Stimulated activated CD4-positive, alpha-beta T cell treated with anti-CD3 and anti-CD28 coated beads, Interleukin-1b, Interleukin-23, amount 100 ng/mL, for 48 hours (primary cell): Measurements from ENCODE around the gene SIL1.
"Not testable (repeated sequence)": the region's sequence is repeated elsewhere in the genome, so short reads cannot be mapped to it uniquely, and the experiment has no call there.

Experiments used
- DNase-seq: peaks from one replicate; pipeline ENCODE4 v3.0.0-alpha.2; 2020

Gene SIL1

GRCh38 chr5:139062910-139063663, 135.1 kb downstream of the SIL1 start:
- DNase-seq: no peak

- DNase-seq: no peak
Observed at GRCh38 chr5:139061856-139062255, 136.3 kb downstream of the SIL1 start.

DNA sequence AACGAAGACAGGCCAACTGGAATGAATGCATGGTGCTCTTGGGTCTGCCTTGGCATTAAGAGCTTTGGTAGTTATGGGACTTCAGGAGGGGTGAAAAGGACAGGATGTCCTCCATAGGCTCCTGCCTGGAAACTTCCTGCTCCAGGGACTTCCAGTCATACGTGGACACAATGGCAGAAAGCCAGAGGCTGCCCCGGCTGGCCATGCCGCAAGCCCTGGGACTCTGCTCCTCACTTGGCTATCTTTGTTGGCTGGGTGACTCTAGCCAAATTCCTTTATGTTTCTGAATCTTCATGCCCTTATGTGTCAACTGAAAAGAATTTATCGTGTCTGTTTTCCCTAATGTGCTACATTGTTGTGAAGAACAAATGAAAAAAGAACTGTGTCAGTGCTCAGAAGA, 136.9 kb downstream of the SIL1 start:
- DNase-seq: no peak

DNA sequence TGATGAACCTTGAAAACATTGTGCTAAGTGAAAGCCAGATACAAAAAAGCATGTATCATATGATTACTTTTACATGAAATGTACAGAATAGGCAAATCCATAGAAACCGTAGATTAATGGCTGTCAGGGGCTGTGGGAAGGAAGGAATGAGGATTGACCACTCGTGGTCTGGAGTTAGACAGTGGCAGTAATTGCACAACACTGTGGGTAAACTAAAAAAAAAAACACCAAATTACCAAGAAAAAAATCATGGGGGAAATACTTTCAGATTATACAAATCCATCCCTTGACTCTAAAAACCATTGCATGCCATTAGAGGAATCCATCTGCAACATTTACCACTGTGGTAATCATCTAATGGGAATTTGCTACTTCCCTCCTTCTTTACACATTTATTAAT, 140.0 kb downstream of the SIL1 start:
- DNase-seq: no peak

DNA sequence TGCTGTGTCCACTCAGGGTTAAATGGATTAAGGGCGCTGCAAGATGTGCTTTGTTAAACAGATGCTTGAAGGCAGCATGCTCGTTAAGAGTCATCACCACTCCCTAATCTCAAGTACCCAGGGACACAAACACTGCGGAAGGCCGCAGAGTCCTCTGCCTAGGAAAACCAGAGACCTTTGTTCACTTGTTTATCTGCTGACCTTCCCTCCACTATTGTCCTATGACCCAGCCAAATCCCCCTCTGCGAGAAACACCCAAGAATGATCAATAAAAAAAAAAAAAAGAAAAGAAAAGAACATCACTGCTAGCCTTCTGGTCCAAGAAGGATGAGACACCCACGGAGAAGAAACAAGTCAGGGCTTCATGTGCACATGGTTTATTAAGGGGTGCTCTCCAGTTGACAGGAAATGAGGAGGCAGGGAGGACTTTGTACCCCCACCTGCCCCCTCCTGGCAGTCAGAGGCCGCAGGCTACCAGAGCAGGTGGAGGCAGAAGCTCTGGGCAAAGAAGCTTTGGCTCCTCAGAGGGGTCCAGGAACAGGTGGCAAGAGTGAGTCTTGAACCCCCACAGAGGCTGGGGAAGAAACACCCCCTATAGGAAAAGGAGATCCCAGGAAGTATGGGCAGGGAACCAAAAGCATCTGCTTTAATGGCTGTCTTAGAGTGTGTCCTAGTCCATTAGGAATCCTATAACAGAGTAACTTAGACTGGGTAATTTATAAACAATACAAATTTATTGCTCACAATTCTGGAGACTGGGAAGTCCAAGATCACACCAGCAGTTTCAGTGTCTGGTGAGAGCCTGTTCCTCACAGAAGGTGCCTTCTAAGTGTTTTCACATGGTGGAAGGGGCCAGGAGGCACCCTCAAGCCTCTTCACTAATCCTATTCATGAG, 140.9 kb downstream of the SIL1 start:
- DNase-seq: not testable (repeated sequence)

- no peak for DNase-seq
Observed at GRCh38 chr5:139052975-139053374, 145.2 kb downstream of the SIL1 start.

- DNase-seq: no peak
Observed at GRCh38 chr5:139051392-139051791, 146.8 kb downstream of the SIL1 start.

GRCh38 chr5:139050432-139050831, 147.7 kb downstream of the SIL1 start:
- no peak for DNase-seq

DNA sequence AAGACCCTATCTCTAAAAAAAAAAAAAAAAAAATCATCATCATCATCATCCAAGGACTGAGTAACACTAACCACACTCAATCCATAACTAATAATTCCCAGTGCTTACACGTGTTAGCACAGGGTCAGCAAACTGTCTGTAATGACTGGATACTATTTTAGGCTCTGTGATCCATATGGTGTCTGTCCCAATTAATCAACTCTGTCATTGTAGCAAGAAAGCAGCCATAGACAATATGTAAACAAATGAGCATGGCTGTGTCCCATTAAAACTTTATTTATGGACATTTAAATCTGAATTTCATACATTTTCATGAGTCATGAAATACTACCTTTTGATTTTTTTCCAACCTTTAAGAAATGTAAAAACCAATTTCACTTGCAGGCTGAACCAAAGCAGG, 148.4 kb downstream of the SIL1 start:
- DNase-seq: no peak

GRCh38 chr5:139046551-139046950, 151.6 kb downstream of the SIL1 start:
- no peak for DNase-seq

GRCh38 chr5:139043157-139043905, 154.8 kb downstream of the SIL1 start:
- DNase-seq: no peak

DNA sequence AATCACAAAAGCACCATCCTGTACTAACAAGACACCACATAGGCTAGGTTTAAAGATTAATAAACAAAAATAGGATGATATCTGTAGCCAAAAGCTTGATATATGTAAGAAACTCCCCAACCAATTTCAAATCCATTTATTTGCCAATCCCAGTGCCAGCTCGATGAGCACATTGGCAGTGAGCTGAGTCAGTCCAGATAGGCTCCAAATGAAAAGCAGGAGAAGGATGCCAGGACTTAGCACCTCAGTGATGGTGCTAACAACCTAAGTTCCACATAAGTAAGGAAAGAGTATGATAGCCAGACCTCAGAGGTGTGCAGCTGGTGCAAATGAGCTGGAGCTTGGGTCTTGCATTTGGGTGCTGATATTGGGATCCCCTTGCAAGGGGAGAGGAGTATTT, 158.1 kb downstream of the SIL1 start:
- DNase-seq: no peak

DNA sequence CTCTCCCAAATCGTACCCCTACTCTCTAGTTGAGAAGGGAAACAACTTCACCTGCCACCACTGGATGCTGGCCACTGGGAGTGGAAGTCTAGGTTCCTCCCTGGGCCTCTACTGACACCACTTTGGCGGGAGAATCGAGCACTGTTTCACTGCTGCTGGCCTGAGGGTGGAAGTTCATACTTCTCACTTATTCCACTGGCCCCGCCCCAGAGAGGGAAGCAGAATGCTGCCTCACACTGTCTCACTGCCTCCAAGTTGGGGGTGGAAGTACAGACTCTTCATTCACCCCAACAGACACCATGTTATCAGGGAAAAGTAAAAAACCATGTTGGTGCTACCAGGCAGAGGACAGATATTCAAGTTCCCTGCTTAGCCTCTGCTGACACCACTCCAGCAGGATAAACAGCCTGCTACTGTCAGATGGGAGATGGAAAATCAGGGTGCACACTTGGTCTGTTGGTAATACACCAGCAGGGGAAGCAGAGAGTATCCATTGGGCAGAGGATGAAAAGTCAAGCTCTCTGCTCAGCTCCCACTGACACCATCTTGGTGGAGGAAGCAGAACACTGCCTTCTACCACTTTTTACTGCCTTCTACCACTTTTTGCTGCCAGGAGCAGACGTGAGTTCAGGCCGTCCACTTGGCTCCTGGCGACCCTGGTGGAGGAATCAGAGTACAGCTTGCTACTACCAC, 159.4 kb downstream of the SIL1 start:
- no peak for DNase-seq

GRCh38 chr5:139037732-139038131, 160.4 kb downstream of the SIL1 start:
- DNase-seq: no peak

GRCh38 chr5:139036332-139036731, 161.8 kb downstream of the SIL1 start:
- DNase-seq: not testable (repeated sequence)

DNA sequence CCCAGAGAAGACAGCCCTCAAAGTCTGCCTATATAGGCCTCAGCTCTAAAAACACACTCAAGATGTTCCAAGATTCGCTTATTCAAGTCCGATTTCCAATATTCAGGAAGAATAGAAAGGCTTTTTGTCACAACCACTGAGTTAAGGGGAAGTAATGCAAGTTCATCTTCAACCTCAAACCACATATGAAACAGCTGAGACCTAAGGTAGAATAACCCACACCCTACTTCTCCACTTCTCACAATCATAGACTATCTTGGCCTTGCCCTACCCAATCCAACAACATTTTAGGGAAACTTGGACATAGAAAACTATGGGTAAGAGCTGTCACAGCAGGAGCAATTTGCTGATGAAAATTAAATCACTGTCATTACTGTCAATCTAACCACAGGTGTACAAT, 171.0 kb downstream of the SIL1 start:
- no peak for DNase-seq

DNA sequence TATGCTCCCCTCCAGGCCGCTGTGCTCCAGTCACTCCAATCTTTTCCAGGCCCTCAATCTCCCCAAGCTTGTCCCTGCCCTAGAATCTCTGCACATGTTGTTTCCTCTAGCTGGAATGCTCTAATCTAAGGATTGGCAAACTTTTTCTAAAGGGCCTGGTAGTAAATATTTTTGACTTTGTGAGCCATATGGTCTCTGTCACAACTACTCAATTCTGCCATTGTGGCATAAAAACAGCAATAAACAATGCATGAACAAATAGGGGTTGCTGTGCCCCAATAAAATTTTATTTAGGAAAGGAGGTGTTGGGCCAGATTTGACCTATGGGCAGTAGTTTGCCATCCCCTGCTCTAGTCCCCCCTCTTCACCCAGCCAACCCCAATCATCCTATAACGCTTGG, 172.5 kb downstream of the SIL1 start:
- no peak for DNase-seq

DNA sequence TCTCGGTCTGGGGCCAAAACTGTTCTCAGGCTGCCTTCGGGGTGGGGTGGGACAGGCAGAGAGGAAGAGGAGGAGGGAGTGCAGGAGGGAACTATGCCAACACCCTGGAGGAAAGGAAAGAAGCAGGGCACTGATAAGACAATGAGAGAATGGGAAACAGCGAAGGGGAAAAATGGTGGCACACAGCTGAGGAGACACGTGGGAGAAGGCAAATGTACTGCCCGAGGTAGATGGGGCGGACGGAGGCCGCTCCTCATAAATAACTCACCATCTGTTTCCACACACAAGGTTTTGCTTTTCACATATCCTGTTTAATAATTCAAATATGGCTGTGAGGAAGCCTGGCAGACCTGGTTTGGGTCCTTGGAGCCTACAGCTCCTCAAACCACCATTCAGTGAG, 174.9 kb downstream of the SIL1 start:
- DNase-seq: no peak

DNA sequence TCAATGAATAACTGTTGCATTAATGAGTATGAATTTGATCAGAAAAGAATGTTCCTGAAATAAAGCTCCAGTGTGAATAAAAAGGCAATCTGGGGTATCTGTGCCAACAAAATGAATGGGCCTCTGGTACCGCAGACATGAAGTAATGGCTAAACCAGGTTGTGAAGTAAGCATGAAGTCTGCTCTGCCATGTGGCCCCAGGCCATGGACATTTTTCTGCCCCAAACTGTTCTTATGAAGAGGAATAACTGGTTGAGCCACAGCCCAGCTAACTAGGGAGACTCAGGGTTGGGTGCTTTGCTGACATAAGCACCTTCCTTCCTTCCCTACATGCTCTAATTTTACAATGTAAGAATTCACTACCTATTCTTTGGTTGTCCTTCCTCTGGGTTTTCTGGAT, 175.6 kb downstream of the SIL1 start:
- DNase-seq: no peak

- no peak for DNase-seq
Observed at GRCh38 chr5:139021346-139021745, 176.8 kb downstream of the SIL1 start.

DNA sequence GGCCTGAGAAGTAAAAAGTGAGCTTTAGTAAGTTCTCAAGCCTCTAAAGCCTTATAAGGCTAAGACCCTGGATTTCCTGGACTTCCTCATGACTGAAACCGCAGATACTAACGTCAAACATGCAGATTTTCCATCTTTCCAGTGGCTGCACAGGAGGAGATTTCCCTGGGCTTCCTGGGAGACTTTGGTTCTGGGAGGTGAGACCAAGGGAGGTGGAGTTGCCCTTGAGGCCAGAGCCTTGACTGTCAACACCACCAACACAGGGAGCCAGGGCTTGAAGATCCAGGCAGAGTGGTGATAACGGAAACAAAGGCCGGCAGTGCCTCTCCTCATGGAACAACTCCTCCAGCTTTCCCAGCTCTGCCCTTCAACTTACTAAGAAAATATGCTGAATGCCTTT, 178.3 kb downstream of the SIL1 start:
- DNase-seq: no peak

DNA sequence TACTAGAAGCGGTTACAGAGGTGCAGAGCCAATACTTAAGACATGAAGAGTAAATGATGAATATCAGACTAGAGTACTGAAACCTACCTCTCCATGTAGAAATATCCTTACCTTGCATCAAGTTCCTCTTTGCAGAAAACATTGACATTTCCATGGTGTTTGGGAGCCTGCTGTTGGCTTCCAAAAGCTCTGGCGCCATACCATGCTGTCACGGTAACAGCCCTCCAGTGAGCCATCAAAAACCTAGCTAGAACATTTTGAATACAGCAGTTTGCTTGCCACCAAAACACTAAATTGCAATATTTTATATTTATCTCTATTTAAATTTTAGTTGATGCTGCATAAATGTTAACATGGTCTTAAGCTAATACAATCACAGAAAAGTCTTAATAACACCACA, 179.0 kb downstream of the SIL1 start:
- DNase-seq: no peak

GRCh38 chr5:139017624-139018023, 180.5 kb downstream of the SIL1 start:
- DNase-seq: no peak
